ENCODE measurements around the gene NHSL2.
"Not testable (repeated sequence)": the region's sequence is repeated elsewhere in the genome, so short reads cannot be mapped to it uniquely, and the experiment has no call there.

NHSL2 gene

DNA sequence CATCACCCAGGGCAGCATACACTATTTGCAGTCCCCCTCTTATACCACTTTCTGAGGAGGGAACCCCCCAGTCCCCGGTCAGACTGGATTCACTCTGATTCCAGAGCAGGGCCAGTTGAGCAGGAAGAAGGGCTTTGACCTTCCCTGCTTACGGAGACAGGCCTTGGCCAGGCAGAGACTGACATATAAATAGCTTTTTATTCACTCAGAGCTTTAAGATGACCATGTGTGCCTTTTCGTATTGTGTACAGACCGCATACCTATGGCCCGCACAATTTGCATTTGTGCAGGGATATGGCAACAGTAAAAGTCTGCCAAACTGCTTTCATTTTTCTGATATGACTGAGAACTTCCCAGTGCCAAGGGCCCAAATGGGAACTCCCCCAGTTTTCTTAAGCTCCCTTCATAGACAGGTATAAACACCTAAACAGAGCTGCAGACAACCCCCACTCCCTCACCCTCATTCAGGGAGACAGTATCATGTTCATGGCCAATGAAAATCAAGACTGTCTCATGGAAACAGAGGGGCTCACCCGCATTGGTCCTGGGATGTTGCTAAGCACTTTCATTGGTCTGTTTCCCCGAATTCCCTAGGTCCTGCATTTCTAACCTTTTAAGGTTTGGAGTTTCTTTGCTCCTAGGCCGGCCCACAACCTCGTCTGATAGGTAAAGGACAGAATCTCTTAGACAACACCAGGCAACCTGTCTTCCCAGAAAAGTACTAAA is 135.1 kb downstream of the NHSL2 start:
- DNase-seq = no peak

DNA sequence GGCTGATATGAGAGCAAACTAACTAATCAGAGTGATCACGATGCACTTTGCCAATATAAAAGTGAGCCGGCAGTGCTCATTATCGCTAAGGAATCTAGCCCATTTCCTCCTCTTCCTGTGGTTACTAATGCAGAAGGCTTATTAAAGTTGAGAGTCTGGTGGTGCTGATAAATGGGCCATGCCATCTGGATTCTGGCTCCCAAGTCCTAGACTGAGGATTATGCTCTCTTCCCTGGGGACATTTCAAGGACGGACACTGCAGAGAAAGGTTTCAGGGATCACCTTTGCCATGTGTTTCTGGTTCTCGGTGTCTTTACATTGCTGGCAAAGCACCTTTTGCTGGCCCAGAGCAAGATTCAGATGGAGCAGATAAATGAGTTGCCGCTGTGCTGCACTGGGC is 135.8 kb downstream of the NHSL2 start:
- DNase-seq = no peak

- DNase-seq = peak; percentile 12
These were observed 138.1 kb downstream of the NHSL2 start for GRCh38 chrX:72048510-72049455.

DNA sequence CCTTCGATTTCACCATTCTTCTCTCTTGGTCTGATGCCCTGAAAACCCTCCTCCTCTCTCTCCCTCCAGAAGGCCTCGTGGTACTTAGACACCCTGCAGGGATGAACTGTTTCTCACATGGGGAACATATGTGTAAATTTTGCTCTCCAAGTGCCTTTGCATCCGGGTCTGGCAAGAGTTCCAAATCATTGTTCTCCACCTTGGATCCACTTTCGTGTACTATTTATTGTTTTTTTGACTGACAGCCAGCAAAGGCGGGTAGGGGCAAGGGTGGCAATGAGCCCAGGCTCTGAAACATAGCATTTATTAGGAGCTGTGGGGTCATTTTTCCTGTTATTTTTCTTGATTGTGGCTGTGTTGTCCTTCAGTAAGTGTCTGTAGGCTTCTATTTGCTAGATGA is 139.4 kb downstream of the NHSL2 start:
- no peak for DNase-seq

DNA sequence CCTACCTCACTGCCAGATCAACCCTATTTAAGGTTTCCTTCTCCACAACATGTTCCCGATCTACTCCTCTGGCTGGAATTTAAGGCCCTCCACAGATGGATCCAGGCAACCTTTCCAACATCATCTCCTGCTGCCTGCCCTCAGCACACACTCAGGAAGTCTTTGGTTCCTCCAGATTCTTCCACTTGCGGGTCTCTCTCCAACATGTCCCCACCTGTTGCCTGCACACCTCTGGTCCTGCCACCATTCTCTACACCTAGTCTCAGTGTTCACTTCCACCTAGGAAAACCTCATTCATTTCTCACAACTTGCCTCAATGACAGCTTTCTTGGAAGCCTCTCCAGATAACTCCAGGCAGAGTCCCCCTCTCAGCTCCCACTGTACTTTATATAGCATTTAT is 140.9 kb downstream of the NHSL2 start:
- no peak for DNase-seq

- DNase-seq = no peak
These were observed 141.9 kb downstream of the NHSL2 start for GRCh38 chrX:72052415-72053090.

- DNase-seq = no peak
These were observed 142.9 kb downstream of the NHSL2 start for GRCh38 chrX:72053508-72053907.

- DNase-seq = no peak
These were observed 144.3 kb downstream of the NHSL2 start for GRCh38 chrX:72054779-72055489.

GRCh38 chrX:72057331-72057730 is 146.7 kb downstream of the NHSL2 start:
- no peak for DNase-seq

DNA sequence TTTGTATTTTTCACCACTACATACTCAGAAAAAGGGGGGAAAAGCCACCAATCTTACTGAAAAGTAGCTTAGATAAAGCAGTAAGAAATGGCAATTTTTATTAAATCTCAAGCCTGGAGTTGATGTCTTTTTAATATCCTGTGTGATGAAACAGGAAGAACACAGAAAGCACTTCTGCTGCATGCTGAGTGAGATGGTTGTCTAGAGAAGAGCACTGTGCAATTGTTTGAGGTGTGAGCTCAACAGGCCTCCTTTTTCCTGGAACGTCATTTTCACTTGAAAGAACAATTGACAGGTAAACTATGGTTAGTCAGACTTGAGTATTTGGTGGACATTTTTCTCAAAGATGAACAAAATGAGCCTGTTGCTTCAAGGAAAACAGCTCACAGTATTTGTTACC is 147.2 kb downstream of the NHSL2 start:
- DNase-seq = no peak

DNA sequence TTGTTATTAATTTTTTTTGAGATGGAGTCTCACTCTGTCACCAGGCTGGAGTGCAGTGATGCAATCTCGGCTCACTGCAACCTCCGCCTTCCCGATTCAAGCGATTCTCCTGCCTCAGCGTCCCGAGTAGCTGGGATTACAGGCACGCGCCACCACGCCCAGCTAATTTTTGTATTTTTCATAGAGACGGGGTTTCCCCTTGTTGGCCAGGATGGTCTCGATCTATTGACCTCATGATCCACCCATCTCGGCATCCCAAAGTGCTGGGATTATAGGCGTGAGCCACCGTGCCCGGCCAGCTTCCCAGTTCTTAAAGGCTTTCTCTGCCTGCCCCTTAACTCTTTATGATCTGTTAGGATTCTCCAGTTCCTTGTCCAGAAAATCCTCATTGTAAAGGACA is 147.7 kb downstream of the NHSL2 start:
- not testable (repeated sequence) for DNase-seq

DNA sequence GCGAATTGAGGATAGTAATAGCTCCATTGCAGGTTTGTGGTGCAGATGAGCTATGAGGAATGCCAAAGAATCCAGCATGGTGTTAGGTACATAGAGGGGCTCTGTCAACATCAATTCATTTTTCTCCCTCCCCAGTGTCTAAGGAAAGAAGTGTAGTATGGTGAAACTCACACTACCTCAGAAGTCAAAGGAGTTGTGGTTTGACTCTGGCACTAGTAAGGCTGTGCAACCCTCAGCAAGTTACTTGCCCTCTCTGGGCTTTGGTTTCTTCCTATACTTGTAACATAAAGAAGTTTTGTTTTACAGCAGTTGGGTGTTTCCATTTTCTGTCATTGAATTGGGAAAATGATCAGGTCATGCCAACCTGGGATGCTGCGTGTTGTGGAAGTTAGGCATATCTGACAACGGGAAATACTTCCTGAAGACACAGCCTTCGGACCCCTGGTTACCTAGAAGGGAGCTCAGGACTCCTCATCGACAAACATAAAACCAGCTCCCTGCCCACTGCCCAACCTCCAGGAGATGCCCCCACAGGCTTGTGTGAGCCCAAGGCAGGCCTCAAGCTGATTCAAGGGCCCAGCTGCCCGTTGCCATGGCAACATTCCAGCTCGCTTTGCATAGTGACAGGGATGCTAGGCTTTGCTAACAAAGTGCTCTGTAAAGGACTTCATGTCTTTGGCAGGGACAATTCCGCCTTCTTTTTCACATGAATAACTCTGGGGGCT is 149.7 kb downstream of the NHSL2 start:
- no peak for DNase-seq

DNA sequence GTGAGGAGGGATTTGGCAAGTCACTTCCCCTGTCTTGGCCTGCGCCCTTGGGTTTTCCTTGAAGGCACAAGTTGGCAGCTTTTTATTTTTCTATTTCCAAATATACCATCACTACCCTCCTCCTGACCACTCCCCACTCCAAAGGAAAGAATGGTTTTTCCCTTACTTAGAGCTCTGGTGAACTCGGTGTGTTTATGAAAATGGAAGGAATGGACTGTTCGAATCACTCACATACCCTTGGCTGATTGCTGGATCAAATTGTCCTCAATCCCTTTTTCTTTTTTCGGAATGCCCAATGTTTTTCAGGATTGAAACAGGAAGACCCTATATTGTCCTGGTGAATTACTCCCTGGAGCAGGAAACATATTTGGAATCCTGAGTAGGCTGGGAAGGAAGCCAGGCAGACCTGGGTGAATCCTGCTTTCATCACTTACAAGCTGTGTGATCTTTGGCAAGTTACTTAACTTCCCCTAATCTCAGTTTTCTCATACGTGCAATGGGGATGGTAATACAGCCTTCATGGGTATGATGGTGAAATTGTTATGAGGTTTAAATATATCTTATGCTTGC is 150.4 kb downstream of the NHSL2 start:
- DNase-seq = no peak

DNA sequence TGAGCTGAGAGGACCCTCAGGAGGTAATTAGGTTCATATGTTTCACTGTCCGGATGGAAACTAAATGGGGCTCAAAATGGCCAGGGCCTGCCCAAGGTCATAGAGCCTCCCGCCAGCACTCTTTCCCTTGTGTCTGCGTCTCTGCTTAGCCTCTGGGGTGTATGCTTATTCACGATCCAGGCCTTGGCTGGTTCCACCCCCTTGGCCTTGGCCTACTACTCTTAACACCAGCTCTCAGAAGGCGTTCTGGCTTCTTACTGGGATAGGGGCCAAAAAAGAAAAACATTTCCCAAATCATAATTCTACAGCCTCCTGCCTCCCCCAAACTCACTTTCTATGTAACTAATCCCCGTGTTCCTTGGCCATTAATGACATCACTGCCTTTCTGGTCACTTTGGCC is 152.3 kb downstream of the NHSL2 start:
- DNase-seq = no peak

- no peak for DNase-seq
These were observed 158.9 kb downstream of the NHSL2 start for GRCh38 chrX:72069350-72070160.

DNA sequence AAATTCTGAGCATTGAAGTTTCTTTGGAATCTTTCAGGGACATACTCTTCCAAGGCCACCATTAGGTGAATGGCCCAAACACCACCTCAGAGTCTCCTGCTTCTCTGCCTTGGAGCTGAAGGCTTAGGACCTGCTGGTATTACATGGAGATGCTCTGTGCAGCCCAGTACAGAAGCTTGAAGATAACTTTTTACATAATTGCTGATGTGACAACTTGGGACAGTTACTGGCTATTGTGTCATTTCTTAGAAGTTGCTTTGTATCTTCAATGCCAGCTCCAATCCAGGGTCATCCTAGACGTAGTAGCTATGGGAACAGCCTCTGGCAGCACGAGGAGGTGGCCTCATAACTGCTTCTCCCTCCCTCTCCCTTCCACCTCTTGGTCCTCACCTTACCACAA is 160.6 kb downstream of the NHSL2 start:
- no peak for DNase-seq

- DNase-seq = no peak
These were observed 163.0 kb downstream of the NHSL2 start for GRCh38 chrX:72073633-72074032.

DNA sequence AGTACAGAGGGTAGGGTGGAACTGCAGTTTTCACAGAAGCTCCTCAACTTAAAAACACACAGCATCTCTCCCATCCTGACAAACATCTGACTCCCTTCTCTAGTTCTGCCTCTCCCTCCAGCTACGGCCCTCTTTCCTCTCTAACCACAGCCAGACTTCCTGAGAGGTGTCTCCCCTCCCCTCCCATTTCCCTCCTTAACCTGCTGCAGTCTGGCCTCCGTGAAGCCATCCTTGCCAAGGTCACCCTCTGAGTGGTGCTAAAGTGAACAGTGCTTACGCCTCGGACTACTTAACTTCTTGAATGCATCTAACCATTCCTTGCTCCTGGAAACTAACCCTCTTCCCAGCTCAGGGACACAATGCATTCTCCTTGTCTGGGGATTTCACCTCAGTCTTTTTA is 167.8 kb downstream of the NHSL2 start:
- no peak for DNase-seq

- DNase-seq = no peak
These were observed 169.0 kb downstream of the NHSL2 start for GRCh38 chrX:72079607-72080006.

DNA sequence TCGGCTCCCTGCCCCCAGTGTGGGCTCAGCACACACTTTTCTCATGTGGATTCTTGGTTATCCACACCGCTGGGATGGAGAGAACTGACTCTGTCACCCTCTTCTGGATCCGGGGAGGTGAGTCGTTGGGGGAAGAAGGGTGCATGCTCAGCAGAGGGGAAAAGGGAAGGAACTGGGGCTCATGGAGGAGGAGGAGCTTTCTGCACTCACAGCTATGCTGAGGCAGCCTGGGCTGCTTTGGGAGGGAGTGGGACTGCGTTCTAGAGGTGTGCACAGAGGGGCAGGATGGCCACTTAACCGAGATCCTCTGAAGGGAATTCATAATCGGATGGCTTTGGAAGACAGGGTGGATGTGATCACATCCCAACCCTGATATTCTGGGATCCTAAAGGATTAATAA is 169.5 kb downstream of the NHSL2 start:
- no peak for DNase-seq

GRCh38 chrX:72080800-72081199 is 170.2 kb downstream of the NHSL2 start:
- no peak for DNase-seq
